Testis (tissue), 2 donors: ENCODE results near the gene CROCC2.

Source experiments
- CTCF ChIP-seq, 3 experiments: fragments of 450-650 bp in 2 of 3; fragments of 200-600 bp in 1 of 3; sonication (generic) in 1 of 3; IDR thresholded peaks; one replicate each; pipeline ENCODE4 v1.5.1; 2016 to 2019; ENCODE audit warnings: antibody characterized with exemption in 3 of 3, mild to moderate bottlenecking in 2 of 3, moderate library complexity in 1 of 3
- POLR2A ChIP-seq: fragments of 450-650 bp; IDR thresholded peaks from one replicate; pipeline ENCODE4 v1.6.1; 2017; ENCODE audit warnings: antibody characterized with exemption, mild to moderate bottlenecking, moderate library complexity

- no peak for TF ChIP-seq CTCF (IDR thresholded peaks at IDR 0.05)
- TF ChIP-seq POLR2A, result no peak
Observed at GRCh38 chr2:240936106-240936505, 30.0 kb downstream of the CROCC2 start.
